C4-2B (cell line): ENCODE results near the gene FGF1.

ENCODE experiments used
- H3K27ac ChIP-seq: fragments of 450-650 bp; 2 replicates; pipeline ENCODE4 v1.5.1; 2017
- ZFX ChIP-seq: fragments of 450-650 bp; IDR thresholded peaks from 2 replicates; pipeline ENCODE4 v1.6.1; 2017
- TF ChIP-seq, protein P1 (sequence below): fragments of 450-650 bp; conservative IDR thresholded peaks from 2 replicates; pipeline ENCODE4 v1.5.1; 2017; ENCODE audit warnings: mild to moderate bottlenecking

Gene FGF1

DNA sequence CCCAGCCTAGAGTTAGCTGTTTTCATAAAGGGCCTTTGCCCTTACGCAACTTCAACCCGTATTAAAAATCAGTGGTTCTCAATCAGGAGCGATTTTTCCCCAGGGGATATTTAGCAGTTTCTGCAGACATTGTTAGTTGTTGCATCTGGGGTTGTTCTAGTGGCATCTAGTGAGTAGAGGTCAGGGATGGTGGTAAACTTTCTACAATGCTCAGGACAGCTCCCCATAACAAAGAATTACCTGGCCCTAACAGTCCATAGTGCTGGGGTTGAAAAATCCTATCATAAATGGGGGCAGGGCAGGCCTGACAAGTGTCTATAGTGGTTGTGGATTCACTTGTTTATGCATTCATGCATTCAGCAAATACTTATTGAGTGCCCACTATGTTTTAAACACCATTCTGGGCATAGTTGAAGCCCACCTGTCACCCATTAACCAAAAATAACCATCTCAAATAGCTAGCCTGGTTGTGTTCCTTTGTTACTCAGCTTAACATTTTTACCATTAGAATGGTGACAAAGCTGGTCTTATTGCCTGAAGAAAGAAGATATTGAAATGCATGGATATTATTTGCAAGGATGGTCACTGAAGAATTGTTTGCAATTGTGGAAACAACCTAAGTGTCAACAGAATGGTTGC is 15.9 kb upstream of the FGF1 start:
- H3K27ac ChIP-seq: no peak overlapping the region
- no peak for TF ChIP-seq ZFX
- TF ChIP-seq, protein P1, sequence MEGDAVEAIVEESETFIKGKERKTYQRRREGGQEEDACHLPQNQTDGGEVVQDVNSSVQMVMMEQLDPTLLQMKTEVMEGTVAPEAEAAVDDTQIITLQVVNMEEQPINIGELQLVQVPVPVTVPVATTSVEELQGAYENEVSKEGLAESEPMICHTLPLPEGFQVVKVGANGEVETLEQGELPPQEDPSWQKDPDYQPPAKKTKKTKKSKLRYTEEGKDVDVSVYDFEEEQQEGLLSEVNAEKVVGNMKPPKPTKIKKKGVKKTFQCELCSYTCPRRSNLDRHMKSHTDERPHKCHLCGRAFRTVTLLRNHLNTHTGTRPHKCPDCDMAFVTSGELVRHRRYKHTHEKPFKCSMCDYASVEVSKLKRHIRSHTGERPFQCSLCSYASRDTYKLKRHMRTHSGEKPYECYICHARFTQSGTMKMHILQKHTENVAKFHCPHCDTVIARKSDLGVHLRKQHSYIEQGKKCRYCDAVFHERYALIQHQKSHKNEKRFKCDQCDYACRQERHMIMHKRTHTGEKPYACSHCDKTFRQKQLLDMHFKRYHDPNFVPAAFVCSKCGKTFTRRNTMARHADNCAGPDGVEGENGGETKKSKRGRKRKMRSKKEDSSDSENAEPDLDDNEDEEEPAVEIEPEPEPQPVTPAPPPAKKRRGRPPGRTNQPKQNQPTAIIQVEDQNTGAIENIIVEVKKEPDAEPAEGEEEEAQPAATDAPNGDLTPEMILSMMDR: no peak

DNA sequence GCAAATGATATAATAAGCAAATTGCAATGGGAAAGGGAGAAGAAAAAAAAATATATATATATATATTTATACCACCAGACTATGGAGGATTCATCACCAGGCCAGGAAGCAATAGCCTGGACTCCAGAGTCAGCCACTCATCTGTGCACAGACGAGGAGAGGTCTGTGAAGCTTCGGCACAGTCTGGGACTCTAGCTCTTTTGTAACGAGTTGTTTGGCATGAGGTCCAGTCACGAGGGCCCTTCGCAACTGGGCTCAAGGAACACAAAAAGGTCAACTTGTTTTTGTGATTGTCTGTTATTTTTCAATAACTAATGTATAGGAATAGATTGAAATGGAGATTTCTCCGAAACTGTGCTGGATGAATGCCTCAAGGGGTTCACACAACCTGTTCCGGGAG is 14.7 kb upstream of the FGF1 start:
- TF ChIP-seq, protein P1: no peak
- TF ChIP-seq ZFX: no peak
- no peak overlapping the region for H3K27ac ChIP-seq

DNA sequence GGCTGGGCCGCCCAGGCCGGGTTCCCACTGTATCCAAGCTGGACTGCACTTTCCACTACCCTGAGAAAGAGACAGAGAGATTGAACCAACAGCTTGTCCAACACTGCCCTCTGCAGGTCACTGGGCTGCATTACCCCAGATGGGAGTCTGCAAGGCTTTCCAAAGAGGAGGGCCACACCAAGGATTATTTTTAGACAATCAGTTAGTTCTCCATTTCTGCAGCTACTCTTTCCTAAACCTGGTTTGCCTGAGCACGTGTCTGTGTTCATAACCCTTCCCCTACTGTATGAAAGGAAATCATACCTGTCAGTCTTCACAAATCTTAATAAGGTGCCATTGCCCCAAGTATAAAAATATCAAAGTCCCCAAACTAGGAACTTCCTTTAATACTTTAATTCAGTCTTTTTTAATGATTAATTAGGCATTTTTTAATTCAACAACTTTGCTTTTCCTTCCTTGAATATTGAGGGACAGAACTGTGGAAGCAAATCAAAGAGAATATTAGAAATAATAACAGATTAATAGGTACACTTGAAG is 13.4 kb upstream of the FGF1 start:
- H3K27ac ChIP-seq: no peak overlapping the region
- no peak for TF ChIP-seq ZFX
- TF ChIP-seq, protein P1: peak; percentile 98

DNA sequence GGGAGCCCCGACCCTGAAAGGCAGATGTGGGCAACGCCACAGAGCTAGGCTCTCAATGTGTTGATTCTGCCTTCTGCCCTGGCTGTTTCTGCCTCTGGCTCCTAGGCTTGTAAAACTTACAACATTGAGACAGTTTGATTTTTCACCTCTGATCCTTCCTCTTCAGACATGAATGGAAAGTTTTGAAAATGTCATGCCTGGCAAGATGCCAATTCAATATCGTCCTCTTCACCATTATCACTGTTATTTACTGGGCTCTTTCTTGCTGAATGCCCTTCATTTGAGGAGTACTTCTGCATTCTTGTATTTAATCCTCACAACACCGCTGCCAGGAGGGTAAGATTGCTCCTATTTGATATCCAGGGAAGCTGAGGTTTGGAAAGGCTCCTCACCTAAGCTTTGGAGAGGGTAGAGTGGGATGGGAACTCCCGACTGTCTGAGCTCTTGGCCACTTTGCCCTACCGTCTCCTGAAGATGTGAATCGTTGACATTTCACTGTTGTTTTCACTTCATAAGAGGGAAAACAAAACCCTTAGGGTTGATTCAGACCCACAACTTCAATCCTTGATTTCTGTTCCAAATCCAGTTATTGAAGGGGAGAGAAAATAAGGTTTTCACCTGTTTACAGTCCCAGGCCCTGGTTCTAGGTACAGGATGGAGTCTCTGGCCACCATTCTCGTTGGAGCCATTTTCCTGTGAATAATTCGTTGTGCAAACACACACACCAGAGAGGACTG is 12.7 kb upstream of the FGF1 start:
- no peak for TF ChIP-seq ZFX
- TF ChIP-seq, protein P1: 0 out of 2 replicates have a peak, but pooled peaks have one; percentile 43
- no peak overlapping the region for H3K27ac ChIP-seq

DNA sequence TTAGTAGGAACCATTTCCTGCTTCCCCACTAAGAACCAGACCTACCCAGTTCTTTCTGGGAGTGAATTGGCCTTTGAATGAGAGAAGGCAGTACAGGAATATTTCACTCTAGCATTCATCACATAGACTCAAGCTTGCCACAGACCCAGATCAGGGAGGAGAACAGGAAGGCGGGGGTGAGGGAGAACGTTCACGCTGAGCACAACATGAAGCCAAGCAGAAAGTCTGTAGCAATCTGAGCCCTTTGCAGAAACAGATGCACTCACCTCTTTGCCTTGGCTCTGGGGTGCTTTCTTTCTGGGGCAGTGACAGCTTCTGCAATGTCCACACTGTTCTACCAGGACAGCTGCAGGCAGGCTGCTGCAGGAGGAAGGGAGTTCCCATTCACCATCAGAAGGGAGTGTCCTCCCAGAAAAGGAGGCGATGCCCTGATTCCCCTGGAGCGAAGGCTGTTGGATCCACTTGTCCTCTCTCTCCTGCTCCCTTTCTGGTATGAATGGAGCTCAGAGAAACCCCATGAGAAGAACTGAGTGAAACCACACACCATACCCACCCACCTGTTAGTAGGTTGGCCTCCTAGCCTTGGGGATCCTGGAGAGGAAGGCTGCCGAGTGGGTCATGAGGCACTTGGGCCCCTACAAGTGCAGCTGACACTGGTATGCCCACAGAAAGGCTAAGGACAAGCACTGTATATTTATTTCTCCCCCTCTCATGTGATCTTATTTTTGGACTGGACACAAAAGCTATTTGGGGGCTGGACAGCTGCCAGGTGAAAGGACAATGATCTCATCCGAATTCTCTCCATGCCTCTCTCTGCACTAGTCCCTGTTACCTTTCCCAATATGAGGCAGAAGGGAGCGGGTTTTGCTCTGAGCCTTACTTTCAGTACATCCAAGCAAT is 11.7 kb upstream of the FGF1 start:
- TF ChIP-seq, protein P1: no peak
- TF ChIP-seq ZFX: no peak
- no peak overlapping the region for H3K27ac ChIP-seq

DNA sequence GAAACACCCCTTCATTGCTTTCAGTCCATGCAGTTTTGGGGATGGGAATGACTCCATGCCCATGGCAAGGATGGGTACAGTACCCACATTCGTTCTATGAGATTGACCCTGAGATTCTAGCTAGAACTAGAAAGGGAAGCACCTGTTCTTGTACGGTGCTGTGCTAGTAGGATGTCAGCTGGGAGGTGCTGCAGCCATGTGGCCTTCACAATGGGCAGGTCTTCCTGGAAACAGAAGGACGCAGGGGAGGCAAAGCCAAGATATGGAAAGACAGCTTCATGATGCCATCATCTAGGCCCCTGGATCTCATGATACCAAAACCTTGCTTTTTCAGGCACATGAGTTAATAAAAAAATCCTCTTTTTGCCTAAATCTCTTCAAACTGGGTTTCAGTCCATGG is 10.5 kb upstream of the FGF1 start:
- TF ChIP-seq, protein P1: no peak
- no peak for TF ChIP-seq ZFX
- H3K27ac ChIP-seq: no peak overlapping the region
